Hematopoietic multipotent progenitor cell treated with erythropoietin and hydrocortisone succinate and interleukin-3 and kit ligand, for 17 days (in vitro differentiated cells): Measurements from ENCODE around the gene PTAR1.

Experiments used
- DNase-seq: peaks from one replicate; pipeline ENCODE4 v3.0.0-alpha.2; 2015; ENCODE audit warnings: low spot score

PTAR1 gene

DNA sequence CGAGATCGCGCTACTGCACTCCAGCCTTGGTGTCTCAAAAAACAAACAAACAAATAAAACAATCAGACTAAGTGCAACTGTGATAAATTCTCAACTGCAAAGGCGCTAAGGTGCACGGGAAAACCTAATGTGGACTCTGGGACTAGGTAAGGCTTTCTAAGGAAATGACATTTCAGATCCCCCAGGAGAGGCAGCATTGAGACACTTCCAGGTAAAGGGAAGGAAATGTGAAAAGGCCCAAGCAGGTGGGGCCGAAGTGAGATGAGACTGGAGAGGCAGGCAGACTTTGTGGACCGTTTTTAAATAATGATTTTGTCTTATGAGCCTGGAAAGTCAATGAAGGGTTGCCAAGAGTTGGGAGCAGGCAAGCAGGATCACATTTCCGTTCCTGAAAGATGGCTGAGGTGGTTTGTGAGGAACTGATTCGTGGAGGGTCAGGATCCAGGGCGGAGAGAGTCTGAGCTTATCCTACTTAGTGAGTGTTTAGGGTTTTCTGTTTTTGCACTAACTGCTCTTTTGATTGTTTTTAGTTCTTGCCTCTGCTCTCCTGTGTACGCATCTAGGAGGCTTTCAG, 85.6 kb downstream of the PTAR1 start:
- no peak for DNase-seq

GRCh38 chr9:69673311-69673640, 86.5 kb downstream of the PTAR1 start:
- DNase-seq, result no peak

GRCh38 chr9:69672596-69673310, 87.1 kb downstream of the PTAR1 start:
- no peak for DNase-seq

- no peak for DNase-seq
Observed at GRCh38 chr9:69671879-69672595, 87.8 kb downstream of the PTAR1 start, which contains the start of gene APBA1. TSS of gene APBA1 (minus strand) at chr9:69672371.

DNA sequence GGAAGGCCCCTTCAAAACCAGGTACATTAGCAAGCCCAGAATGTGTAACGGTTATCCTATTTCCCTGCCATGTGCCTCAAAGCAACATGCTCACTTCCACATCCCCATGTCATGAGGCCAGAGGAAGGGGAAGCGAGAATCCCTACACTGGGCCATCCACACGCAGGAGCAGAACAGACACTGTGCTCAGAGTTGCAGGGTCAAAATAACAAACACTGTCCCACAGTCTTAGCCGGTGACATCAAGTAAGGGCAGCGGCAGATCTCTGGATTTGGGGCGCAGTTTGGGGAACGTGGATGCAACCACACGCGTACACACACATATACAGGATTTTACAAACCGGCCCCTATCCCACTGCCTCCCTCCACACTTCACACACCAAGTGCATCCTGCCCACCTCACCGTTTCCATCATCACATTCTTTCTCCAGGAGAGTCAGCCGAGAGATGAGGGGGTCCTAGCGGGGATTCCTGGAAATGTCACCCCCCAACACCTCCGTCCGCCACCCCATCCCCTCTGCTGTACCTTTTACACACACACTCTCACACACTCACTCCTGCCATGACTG, 88.4 kb downstream of the PTAR1 start:
- DNase-seq, result no peak

DNA sequence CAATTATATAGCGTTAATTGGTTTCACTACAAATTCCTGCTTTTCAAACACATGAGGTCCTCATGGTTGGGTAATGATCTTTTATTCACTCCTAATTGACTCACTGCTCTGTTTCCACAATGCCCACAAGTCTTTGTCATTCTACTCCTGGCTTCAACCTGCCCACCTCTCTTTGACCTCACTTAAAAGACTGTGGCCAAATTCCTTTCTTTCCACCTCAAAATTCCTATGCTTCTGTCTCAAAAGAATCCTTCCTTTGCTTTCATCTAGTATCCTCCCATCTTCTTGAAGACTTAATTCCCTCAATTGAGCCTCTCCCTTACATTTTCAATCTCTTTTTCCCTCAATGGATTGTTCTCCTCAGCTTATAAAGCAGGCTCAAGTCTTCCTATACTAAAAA, 92.5 kb downstream of the PTAR1 start:
- DNase-seq, result no peak

DNA sequence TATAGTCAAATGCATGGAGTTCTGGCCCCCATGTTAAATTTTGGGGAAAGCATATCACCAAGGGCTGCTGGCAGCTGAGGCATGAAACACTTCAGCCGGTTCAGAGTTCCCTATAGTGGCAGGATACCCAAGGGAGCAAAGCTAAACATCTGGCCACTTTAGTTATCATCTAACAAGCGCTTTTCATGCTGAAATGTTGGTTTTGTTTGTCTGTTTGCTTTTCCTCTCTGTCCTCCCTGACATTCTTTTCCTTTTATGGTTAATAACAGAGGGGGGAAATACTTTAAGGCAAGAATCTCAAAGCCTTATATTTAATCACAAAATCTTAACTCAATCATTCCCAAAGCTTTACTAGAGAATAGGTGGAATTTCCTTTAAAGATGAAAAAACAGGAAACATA, 99.5 kb downstream of the PTAR1 start:
- DNase-seq, result no peak
